K562 (cell line): ENCODE data around the gene TMEM108. TPM values are rescaled to one million over a fixed set of nuclear protein-coding genes. Genes with fewer than 3 reads are reported as not detected.

Experiments
- ATAC-seq: fragments of 200-7000 bp; cut with Tn5 transposase; 3 replicates; pipeline ENCODE4 v1.9.1; 2020; ENCODE audit warnings: moderate library complexity
- BruUV-seq: library from RNA; stranded (reverse); fragments of 400-500 nt; replicated peaks from 2 replicates; lab custom pipeline; 2021; lab: Mats Ljungman, UMichigan
- CTCF ChIA-PET: fragments of 300-600 bp; formaldehyde crosslinking; extraction: SDS; loops from one replicate; lab custom pipeline; 2021; ENCODE audit warnings: low intra/inter-chr PET ratio; lab: Yijun Ruan, JAX
- POLR2A ChIA-PET: fragments of 300-600, 350-650 bp; sonication (Branson Sonifier 250); formaldehyde crosslinking; extraction: SDS; loops from one replicate; lab custom pipeline; 2021; ENCODE audit warnings: antibody characterized with exemption, inconsistent platforms; lab: Yijun Ruan, JAX
- DNase-seq, 4 experiments: peaks; one replicate each; pipeline versions ENCODE4 v3.0.0 to v3.0.0-alpha.2; 2011 to 2018; ENCODE audit warnings: low spot score in 3 of 4, mixed read lengths in 3 of 4; ENCODE audit errors: extremely low read depth in 1 of 4
- FAIRE-seq: peaks from 2 replicates; lab custom pipeline; 2011; peaks lifted over from hg19 to GRCh38; lab: Jason Lieb, UNC
- H2AFZ ChIP-seq: 2 replicates; pipeline ENCODE4 v1.6.0; 2011; ENCODE audit warnings: low read depth, low read length, control low read depth, inconsistent platforms
- H3K27ac ChIP-seq: fragments of 200-600 bp; 3 replicates; pipeline ENCODE4 v1.8.0; 2011; ENCODE audit warnings: low read depth, mild to moderate bottlenecking, control low read depth, inconsistent platforms, low read length, moderate library complexity, mixed read lengths; ENCODE audit errors: extremely low read depth
- H3K27me3 ChIP-seq, 2 experiments: fragments of 300-600 bp in 1 of 2; 2 replicates in 1 of 2; 3 replicates in 1 of 2; pipeline versions ENCODE4 v1.6.0 to v1.8.0; 2011; ENCODE audit warnings: inconsistent platforms in 2 of 2, low read length in 2 of 2, mild to moderate bottlenecking in 1 of 2, mixed read lengths in 1 of 2, moderate library complexity in 1 of 2; ENCODE audit not compliant: control insufficient read depth in 2 of 2, insufficient read depth in 2 of 2
- H3K36me3 ChIP-seq: fragments of 300-600 bp; 3 replicates; pipeline ENCODE4 v1.8.0; 2011; ENCODE audit warnings: mild to moderate bottlenecking, low read length, inconsistent platforms; ENCODE audit not compliant: control insufficient read depth, insufficient read depth
- H3K4me1 ChIP-seq, 2 experiments: fragments of 200-600 bp in 1 of 2; replicated peaks in 1 of 2; 2 replicates in 1 of 2; 3 replicates in 1 of 2; pipeline versions ENCODE4 v1.5.1 to v1.8.0; 2011; ENCODE audit warnings: inconsistent platforms in 2 of 2, low read length in 2 of 2, mild to moderate bottlenecking in 1 of 2, mixed read lengths in 1 of 2, moderate library complexity in 1 of 2; ENCODE audit not compliant: control insufficient read depth in 2 of 2, insufficient read depth in 2 of 2
- H3K4me2 ChIP-seq: 2 replicates; pipeline ENCODE4 v1.6.1; 2011; ENCODE audit warnings: low read length, control low read depth, inconsistent platforms, mixed read lengths; ENCODE audit not compliant: insufficient read depth
- H3K4me3 ChIP-seq: fragments of 200-600 bp; sonication (generic), shearing (Covaris generic); 2 replicates; pipeline ENCODE4 v1.5.1; 2016; ENCODE audit warnings: control low read depth, inconsistent platforms
- H3K79me2 ChIP-seq: fragments of 200-600 bp; 3 replicates; pipeline ENCODE4 v1.8.0; 2011; ENCODE audit warnings: low read length, inconsistent platforms; ENCODE audit not compliant: control insufficient read depth, insufficient read depth
- H3K9ac ChIP-seq, 2 experiments: 2 replicates each; pipeline versions ENCODE4 v1.6.0 to v1.6.1; 2011; ENCODE audit warnings: low read depth in 2 of 2, low read length in 2 of 2, control low read depth in 1 of 2, inconsistent platforms in 1 of 2, mild to moderate bottlenecking in 1 of 2, mixed read lengths in 1 of 2; ENCODE audit not compliant: insufficient read depth in 1 of 2
- H3K9me1 ChIP-seq: one replicate; pipeline ENCODE4 v1.6.0; 2011; ENCODE audit warnings: inconsistent platforms, mild to moderate bottlenecking, low read length, moderate library complexity; ENCODE audit not compliant: control insufficient read depth, insufficient read depth
- H3K9me3 ChIP-seq: replicated peaks from 2 replicates; pipeline ENCODE4 v1.5.1; 2011; ENCODE audit warnings: low read depth, low read length, inconsistent platforms; ENCODE audit not compliant: control insufficient read depth, insufficient read depth
- H4K20me1 ChIP-seq: replicated peaks from 2 replicates; pipeline ENCODE4 v1.6.1; 2011; ENCODE audit warnings: low read length, inconsistent platforms, mixed read lengths; ENCODE audit not compliant: control insufficient read depth, insufficient read depth
- BCL6 ChIP-seq: fragments of 250-450 bp; sonication (Bioruptor Pico); IDR thresholded peaks from 2 replicates; pipeline ENCODE4 v1.4.0; 2020
- C11orf30 ChIP-seq: fragments of 450-650 bp; IDR thresholded peaks from 2 replicates; pipeline ENCODE4 v1.6.1; 2016; ENCODE audit warnings: low read depth, mild to moderate bottlenecking
- ETV6 ChIP-seq, 3 experiments: fragments of 150-350 bp in 1 of 3; sonication (generic) in 1 of 3; formaldehyde crosslinking in 1 of 3; IDR thresholded peaks; 2 replicates each; pipeline versions ENCODE4 v1.6.1 to v1.8.0; 2014 to 2022; ENCODE audit warnings: borderline replicate concordance in 2 of 3, low read depth in 2 of 3, antibody characterized with exemption in 1 of 3, low read length in 1 of 3, mild to moderate bottlenecking in 1 of 3, missing genetic modification reagents in 1 of 3
- FOXJ2 ChIP-seq: fragments of 200-800 bp; sonication (Bioruptor generic); IDR thresholded peaks from 2 replicates; pipeline ENCODE4 v1.6.1; 2016; ENCODE audit warnings: missing genetic modification characterization, missing compliant biosample characterization
- HDAC1 ChIP-seq, 2 experiments: fragments of 450-650 bp; IDR thresholded peaks; 2 replicates each; pipeline ENCODE4 v1.6.1; 2016 to 2017; ENCODE audit warnings: inconsistent platforms in 1 of 2, mild to moderate bottlenecking in 1 of 2, moderate library complexity in 1 of 2
- ILK ChIP-seq: fragments of 450-650 bp; IDR thresholded peaks from 2 replicates; pipeline ENCODE4 v1.6.1; 2016; ENCODE audit warnings: missing genetic modification characterization, low read depth, mild to moderate bottlenecking, missing compliant biosample characterization, moderate library complexity, borderline replicate concordance
- KHSRP ChIP-seq: fragments of 450-650 bp; IDR thresholded peaks from 2 replicates; pipeline ENCODE4 v1.6.1; 2017
- MCM3 ChIP-seq: fragments of 450-650 bp; IDR thresholded peaks from 2 replicates; pipeline ENCODE4 v1.6.1; 2016
- MXI1 ChIP-seq: IDR thresholded peaks from 2 replicates; pipeline ENCODE4 v1.6.1; 2011; ENCODE audit warnings: low read depth, mild to moderate bottlenecking, improper control_type of control experiment, low read length
- SRSF3 ChIP-seq: fragments of 200-400 bp; formaldehyde crosslinking; IDR thresholded peaks from 2 replicates; pipeline ENCODE4 v1.6.1; 2016; ENCODE audit warnings: mild to moderate bottlenecking, low read length, moderate library complexity; ENCODE audit not compliant: insufficient read depth
- ZFP36 ChIP-seq: fragments of 150-350 bp; IDR thresholded peaks from 2 replicates; pipeline ENCODE4 v1.6.1; 2018; ENCODE audit warnings: low read length, low read depth; ENCODE audit not compliant: partially characterized antibody
- ZNF717 ChIP-seq: fragments of 250-450 bp; sonication (Bioruptor Pico); IDR thresholded peaks from 2 replicates; pipeline ENCODE4 v1.5.0; 2021
- WGBS: fragments of 100-300 bp; shearing (Covaris generic); methylation state at CpG from one replicate; pipeline ENCODE4 v1.1.6; 2016; ENCODE audit warnings: low coverage, mixed read lengths; ENCODE audit not compliant: insufficient coverage; ENCODE audit errors: missing lambda C conversion rate; 5-methylcytosine and 5-hydroxymethylcytosine counted together
- in situ Hi-C: fragments of 300-500 bp; cut with MboI; formaldehyde crosslinking; loops from 4 replicates; pipeline ENCODE4 v1.15.0; 2018; ENCODE audit warnings: inconsistent platforms, mixed read lengths
- intact Hi-C: fragments of 100-400 bp; cut with micrococcal nuclease; formaldehyde crosslinking; loops from 2 replicates; pipeline ENCODE4 v1.14.2; 2022
- polyA plus RNA-seq, 8 experiments: library from polyadenylated mRNA; depleted of rRNA in 4 of 8; stranded (reverse) in 5 of 8; unstranded in 3 of 8; fragments of >200 nt; fragmentation: Nextera tagmentation in 2 of 8; fragmentation: Illumina TruSeq in 1 of 8; extraction: Ambion mirVana in 2 of 8; extraction: Trizol in 1 of 8; gene quantifications; 2 replicates each; pipeline versions ENCODE4 v1.2.1 to v1.2.3, GENCODE V29; 2011 to 2014; ENCODE audit warnings: inconsistent platforms in 1 of 8, missing spikeins in 1 of 8
- total RNA-seq, 7 experiments: library from RNA; depleted of rRNA in 6 of 7; stranded (reverse); fragments of >200 nt in 6 of 7; fragmentation: Illumina TruSeq in 2 of 7; extraction: Trizol in 2 of 7; gene quantifications; 2 replicates each; pipeline versions ENCODE4 v1.2.1 to v1.2.3, GENCODE V29; 2011 to 2021; ENCODE audit warnings: low replicate concordance in 1 of 7
- TF ChIP-seq, protein P1 (sequence below): fragments of 200-800 bp; sonication (Bioruptor generic); IDR thresholded peaks from 2 replicates; pipeline ENCODE4 v1.6.1; 2016; ENCODE audit warnings: missing genetic modification characterization, missing compliant biosample characterization

The TMEM108 gene
- total and polyA plus RNA-seq, 9 of the 15 experiments (the other 6 are each of a cell fraction or from before 2014, with no cell fraction given): 0.65 to 11.1 (median 3.4) TPM

DNA sequence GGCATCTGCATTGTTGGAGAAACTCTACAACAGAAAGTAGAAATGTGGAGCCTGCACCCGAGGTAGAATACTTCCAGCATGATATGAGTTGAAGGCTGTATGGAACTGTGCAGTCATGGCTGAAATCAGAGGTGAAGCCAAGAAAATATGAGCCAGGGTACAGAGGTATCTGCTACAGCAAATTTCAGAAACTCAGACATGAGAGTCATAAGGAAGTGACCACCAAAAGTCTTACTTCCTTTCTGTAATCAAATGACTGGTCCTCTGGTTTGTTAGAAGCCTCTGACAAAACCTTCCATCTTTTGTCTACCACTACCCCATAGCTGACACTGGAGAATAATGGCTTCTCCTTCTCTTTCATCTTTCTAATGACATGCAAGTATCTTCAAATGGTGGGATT lies 159.4 kb downstream of the TMEM108 start:
- H3K4me2 ChIP-seq: no peak overlapping the region
- ChIA-PET CTCF (no interaction called here), POLR2A (no interaction called here)
- no peaks in the 10 kb centered on the region for H3K4me1 ChIP-seq
- ATAC-seq (no peak), DNase-seq (no peak)
- no peaks in the 10 kb centered on the region for H4K20me1 ChIP-seq
- 7% methylated on average over 1 of the region's 1 CpG for WGBS
- H3K27me3 ChIP-seq: no peaks in the 10 kb centered on the region
- H3K9me3 ChIP-seq: no peaks in the 10 kb centered on the region
- H3K36me3 ChIP-seq: no peaks in the 10 kb centered on the region
- no peaks in the 10 kb centered on the region for H3K79me2 ChIP-seq
- in situ Hi-C loops: no loop called here
- TF ChIP-seq C11orf30 (no peak), SRSF3 (no peak), MCM3 (no peak), FOXJ2 (tag) (no peak), ZNF717 (no peak), MXI1 (no peak), KHSRP (no peak), ZFP36 (no peak), HDAC1 (IDR thresholded peaks at IDR 0.05) (no peak), ETV6 (IDR thresholded peaks at IDR 0.05; ENCODE audit: borderline replicate concordance in 1 of 2, low read depth in 2 of 2, low read length in 1 of 2) (no peak), ETV6 (CRISPR knock-in tag; IDR thresholded peaks at IDR 0.05; ENCODE audit: borderline replicate concordance) (no peak), ILK (tag) (no peak), BCL6 (CRISPR knock-in tag) (no peak)
- TF ChIP-seq, protein P1, sequence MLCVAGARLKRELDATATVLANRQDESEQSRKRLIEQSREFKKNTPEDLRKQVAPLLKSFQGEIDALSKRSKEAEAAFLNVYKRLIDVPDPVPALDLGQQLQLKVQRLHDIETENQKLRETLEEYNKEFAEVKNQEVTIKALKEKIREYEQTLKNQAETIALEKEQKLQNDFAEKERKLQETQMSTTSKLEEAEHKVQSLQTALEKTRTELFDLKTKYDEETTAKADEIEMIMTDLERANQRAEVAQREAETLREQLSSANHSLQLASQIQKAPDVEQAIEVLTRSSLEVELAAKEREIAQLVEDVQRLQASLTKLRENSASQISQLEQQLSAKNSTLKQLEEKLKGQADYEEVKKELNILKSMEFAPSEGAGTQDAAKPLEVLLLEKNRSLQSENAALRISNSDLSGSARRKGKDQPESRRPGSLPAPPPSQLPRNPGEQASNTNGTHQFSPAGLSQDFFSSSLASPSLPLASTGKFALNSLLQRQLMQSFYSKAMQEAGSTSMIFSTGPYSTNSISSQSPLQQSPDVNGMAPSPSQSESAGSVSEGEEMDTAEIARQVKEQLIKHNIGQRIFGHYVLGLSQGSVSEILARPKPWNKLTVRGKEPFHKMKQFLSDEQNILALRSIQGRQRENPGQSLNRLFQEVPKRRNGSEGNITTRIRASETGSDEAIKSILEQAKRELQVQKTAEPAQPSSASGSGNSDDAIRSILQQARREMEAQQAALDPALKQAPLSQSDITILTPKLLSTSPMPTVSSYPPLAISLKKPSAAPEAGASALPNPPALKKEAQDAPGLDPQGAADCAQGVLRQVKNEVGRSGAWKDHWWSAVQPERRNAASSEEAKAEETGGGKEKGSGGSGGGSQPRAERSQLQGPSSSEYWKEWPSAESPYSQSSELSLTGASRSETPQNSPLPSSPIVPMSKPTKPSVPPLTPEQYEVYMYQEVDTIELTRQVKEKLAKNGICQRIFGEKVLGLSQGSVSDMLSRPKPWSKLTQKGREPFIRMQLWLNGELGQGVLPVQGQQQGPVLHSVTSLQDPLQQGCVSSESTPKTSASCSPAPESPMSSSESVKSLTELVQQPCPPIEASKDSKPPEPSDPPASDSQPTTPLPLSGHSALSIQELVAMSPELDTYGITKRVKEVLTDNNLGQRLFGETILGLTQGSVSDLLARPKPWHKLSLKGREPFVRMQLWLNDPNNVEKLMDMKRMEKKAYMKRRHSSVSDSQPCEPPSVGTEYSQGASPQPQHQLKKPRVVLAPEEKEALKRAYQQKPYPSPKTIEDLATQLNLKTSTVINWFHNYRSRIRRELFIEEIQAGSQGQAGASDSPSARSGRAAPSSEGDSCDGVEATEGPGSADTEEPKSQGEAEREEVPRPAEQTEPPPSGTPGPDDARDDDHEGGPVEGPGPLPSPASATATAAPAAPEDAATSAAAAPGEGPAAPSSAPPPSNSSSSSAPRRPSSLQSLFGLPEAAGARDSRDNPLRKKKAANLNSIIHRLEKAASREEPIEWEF: no peak
- TF ChIP-seq, all 486 proteins: peak for 0
- H3K9me1 ChIP-seq: no peaks in the 10 kb centered on the region
- no peak overlapping the region for H3K27ac ChIP-seq
- H3K9ac ChIP-seq: no peak overlapping the region
- FAIRE-seq: no peak
- no peak overlapping the region for H3K4me3 ChIP-seq
- BruUV-seq: no TSS peak
- H2AFZ ChIP-seq: no peak overlapping the region
- intact Hi-C loops: no loop called here
